HG02840 (cell line): ENCODE results near the gene MPV17L2.
"Not testable (repeated sequence)": the region's sequence is repeated elsewhere in the genome, so short reads cannot be mapped to it uniquely, and the experiment has no call there.

Experiments used
- ATAC-seq: cut with Tn5 transposase; IDR thresholded peaks from one replicate; pipeline ENCODE4 v1.9.1; 2021; ENCODE audit warnings: mild to moderate bottlenecking, moderate library complexity, moderate number of reproducible peaks; ENCODE audit not compliant: unreplicated experiment, low FRiP score

Gene MPV17L2

GRCh38 chr19:18192673-18193387 lies at the start of gene MPV17L2:
Gene MPV17L2 (plus strand): TSS chr19:18193218. CDS start chr19:18193282, 64 bp downstream.
- peak; percentile 92 for ATAC-seq

- no peak for ATAC-seq
Observed at GRCh38 chr19:18143902-18144301, 49.1 kb upstream of the MPV17L2 start.

GRCh38 chr19:18144361-18144760 lies 48.7 kb upstream of the MPV17L2 start:
- no peak for ATAC-seq

GRCh38 chr19:18144906-18145305 lies 48.1 kb upstream of the MPV17L2 start:
- ATAC-seq = no peak

DNA sequence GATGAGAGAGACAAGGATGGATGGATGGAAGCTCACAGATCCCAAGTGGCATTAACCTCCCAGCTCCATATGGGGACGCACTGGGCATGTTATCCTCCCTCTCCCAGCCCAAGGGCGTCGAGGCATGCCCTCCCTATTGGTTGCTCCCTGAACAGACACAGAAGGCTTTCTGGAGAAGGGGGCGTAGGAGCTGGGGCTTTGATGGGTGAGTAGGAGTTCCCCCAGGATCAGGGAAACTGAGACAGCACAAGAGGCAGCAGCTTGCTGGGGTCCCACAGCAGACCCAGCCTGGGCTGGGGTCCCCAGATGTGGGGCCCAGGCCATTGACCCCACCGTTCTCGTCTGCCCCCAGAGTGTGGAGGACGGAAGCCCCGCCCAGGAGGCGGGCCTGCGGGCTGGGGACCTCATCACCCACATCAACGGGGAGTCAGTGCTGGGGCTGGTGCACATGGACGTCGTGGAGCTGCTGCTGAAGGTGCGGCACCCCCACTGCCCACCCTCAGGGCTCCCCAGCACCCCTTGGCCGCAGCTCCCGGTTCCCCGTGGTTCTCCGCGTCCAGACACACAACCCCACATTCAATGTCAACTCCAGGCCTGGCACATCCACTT lies 47.5 kb upstream of the MPV17L2 start:
- no peak for ATAC-seq

DNA sequence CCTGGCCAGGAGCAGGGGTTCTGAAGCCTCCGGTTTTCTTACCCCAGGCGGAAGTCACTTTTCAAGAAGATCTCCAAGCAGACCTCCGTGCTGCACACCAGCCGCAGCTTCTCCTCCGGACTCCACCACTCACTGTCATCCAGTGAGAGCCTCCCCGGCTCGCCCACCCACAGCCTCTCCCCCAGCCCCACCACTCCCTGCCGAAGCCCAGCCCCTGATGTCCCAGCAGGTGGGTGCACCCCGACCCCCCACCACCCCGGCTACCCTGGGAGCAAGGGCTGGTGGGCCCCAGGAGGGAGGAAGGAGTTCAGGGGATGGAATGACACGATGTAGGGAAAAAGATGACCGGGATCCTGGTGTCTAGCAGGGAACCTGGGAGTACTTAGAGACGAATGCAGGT lies 45.6 kb upstream of the MPV17L2 start:
- ATAC-seq = no peak

DNA sequence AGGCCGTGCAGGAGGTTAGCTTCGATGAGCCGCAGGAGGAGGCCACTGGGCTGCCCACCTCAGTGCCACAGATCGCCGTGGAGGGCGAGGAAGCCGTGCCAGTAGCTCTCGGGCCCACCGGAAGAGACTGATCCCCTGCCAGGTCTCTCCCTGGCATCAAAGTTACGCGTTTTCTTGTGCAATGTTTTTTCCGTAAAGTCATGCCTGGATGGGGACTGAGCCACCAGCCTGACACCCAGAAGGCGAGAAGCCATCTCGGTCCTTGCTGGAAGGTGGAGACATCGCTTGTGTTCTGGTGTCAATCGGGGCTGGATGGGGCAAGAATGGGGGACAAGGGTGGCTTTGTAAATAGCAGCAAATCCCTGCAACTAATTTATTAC lies 43.4 kb upstream of the MPV17L2 start:
- ATAC-seq = no peak

- ATAC-seq = no peak
Observed at GRCh38 chr19:18150776-18151624, 42.0 kb upstream of the MPV17L2 start.

DNA sequence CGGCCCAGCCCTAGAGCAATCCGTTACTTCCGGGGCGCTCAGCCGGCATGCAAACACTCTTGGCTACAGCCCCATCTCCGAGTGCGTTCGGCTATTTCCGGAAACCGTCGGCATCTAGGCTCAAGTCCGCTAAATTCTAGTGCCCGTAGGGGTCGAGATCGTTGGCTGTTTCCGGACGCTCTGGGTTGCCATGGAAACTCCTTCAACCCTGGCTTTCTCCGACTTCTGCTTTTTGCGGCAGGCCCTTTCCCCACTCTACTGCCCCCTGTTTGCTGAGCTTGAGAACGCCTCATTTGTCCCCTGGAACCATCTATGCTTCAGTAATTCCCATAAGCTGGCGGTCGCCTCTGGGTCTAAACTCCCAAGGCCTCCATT lies 40.6 kb upstream of the MPV17L2 start:
- ATAC-seq = peak; percentile 70

GRCh38 chr19:18152817-18153555 lies 40.0 kb upstream of the MPV17L2 start, which contains the start of gene PIK3R2:
Gene PIK3R2 (plus strand): TSS chr19:18153163. CDS start chr19:18155880, 2,717 bp downstream.
- peak; percentile 66 for ATAC-seq

- ATAC-seq = no peak
Observed at GRCh38 chr19:18153556-18154134, 39.4 kb upstream of the MPV17L2 start.

DNA sequence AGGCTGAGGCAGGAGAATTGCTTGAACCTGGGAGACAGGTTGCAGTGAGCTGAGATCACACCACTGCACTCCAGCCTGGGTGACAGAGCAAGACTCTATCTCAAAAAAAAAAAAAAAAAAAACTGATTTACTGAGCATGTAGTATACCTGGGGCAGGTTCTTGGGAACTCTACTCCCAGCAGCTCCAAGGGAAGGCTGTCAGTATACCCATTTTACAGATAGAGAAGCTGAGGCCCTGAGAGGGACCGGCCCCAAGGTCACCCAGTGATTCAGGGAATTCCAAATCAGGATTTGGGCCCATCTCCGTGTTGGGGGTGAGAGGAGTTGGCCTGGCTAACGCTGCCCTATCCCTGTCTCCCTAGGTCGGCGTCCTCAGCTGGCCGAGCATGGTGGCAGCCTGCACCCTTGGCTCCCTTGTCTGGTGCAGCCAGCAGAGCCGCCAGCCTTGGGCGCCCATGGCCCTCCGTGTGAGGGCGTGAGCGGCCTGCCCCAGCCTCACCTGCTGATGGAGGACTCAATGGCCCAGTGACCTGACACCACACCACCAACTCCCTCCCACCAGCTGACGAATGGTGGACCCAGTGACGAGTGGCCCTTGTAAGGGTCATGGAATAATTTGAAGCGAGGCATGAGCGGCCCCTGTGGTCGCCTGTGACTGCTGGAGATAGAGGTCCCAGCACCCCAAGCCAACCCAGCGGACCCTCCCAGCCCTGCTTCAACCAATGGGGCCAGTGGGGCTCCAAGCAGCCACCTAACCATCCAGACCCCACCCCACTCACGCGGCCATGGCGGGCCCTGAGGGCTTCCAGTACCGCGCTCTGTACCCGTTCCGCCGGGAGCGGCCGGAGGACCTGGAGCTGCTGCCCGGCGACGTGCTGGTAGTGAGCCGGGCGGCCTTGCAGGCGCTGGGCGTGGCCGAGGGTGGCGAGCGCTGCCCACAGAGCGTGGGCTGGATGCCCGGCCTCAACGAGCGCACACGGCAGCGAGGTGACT lies 37.6 kb upstream of the MPV17L2 start:
- ATAC-seq = no peak

DNA sequence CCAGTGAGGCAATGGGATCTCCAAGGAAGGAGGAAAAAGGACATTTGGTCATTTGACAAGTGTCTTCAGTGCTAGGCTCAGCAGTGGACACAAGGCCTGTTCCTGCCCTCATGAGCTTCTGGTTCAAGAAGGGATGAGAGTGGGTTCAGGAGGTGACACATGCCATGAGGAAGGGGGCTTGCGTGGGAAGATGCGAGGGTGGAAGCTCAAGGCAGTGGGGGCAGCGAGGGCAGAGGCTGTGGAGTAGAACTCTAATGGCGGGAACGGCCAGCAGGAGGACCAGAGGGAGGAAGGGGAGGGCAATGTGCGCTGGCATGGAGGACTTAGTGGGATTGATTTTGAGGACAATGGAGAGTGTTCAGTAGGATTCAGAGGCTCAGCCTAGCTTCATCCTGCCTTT lies 36.8 kb upstream of the MPV17L2 start:
- ATAC-seq = no peak

DNA sequence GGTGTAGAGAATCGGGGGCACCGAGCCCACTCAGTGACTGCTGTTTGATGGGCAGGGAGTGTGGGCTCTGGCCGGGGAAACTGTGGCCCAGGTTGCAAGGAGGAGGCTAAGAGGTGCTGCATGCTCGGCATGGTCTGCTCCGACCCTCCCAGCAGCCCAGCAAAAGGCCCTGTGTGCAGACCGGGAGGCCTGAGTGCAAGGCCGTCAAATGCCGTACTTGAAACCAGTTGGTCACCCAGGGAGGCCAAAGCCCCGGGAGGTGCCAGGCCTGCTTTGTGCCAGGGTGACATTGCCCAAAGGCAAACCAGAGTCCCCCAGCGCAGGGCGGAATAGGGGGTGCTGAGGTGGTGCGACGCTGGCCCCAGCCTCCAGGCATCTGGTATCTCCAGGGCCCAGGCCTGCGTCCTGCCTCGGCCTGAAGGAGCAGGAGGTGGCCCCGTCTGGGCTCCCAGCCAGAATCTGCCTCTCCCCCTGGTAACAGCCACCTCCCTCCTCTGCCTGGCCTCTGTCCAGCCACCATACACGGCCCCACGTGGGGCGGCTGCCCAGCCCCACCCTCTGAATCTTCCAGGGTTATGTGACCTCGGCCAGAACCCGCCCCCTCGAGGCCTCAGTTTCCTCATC lies 36.1 kb upstream of the MPV17L2 start:
- no peak for ATAC-seq

GRCh38 chr19:18157465-18158063 lies 35.5 kb upstream of the MPV17L2 start:
- ATAC-seq = no peak

DNA sequence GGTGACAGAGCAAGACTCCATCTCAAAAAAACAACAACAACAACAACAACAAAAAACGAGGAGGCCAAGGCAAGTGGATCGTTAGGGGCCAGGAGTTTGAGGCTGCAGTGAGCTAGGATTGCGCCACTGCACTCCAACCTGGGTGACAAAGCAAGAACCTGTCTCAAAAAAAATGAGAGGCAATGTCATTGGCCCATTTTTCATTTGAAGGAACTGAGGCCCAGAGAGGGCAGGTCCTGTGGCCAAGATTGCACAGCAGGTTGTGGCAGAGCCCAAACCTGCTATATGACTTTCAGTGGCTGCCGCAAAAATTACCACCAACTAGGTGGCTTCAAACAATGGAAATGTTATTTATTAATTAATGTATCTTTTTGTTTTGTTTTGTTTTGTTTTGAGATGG lies 34.6 kb upstream of the MPV17L2 start:
- no peak for ATAC-seq

- ATAC-seq = not testable (repeated sequence)
Observed at GRCh38 chr19:18159059-18159616, 33.9 kb upstream of the MPV17L2 start.

DNA sequence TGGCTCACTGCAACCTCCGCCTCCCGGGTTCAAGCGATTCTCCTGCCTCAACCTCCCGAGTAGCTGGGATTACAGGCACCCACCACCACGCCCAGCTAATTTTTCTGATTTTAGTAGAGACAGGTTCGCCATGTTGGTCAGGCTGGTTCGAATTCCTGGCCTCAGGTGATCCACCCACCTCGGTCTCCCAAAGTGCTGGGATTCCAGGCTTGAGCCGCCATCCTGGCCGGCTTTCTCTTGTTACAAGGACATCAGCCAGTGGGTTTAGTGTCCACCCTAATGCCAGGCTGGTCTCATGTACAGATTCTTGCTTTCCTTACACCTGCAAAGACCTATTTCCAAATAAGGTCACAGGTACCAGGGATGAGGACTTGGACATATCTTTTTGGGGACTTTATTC lies 33.2 kb upstream of the MPV17L2 start:
- no peak for ATAC-seq
